SW 1271 (cell line): ENCODE measurements around the gene CDC45.

Experiments
- DNase-seq, 2 experiments: peaks; one replicate each; lab custom pipeline; 2025; lab: John Stamatoyannopoulos, UW

The CDC45 gene

GRCh38 chr22:19565382-19566278 is 85.9 kb downstream of the CDC45 start:
- no peak for DNase-seq

- no peak for DNase-seq
These were observed 86.8 kb downstream of the CDC45 start for GRCh38 chr22:19566279-19567156.

- DNase-seq = no peak
These were observed 87.7 kb downstream of the CDC45 start for GRCh38 chr22:19567157-19568009.

- DNase-seq = no peak
These were observed 88.9 kb downstream of the CDC45 start for GRCh38 chr22:19568337-19569275.

- no peak for DNase-seq
These were observed 89.5 kb downstream of the CDC45 start for GRCh38 chr22:19569276-19569640.

DNA sequence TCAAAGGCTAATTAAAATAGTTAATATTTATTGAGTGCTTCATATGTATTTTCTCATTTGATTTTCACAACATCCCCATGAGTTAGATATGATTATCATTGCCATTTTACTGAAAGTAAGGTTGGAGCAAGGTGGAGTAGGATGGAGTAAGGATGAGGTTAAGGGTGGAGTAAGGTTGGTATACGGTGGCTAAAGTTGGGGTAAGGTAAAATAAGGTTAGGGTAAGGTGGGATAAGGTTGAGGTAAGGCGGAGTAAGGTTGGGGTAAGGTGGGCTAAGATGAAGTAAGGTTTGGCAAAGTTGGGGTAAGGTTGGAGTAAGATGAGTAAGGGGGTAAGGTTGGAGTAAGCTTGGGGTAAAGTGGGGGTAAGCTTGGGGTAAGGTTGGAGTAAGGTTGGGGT is 90.3 kb downstream of the CDC45 start:
- no peak for DNase-seq
